ENCODE data around the gene CHI3L2.
"Not testable (repeated sequence)": the region's sequence is repeated elsewhere in the genome, so short reads cannot be mapped to it uniquely, and the experiment has no call there.

Gene CHI3L2

GRCh38 chr1:111215285-111215684 is 12.2 kb upstream of the CHI3L2 start:
- FAIRE-seq; DNase-seq (ENCODE audit: insufficient read length): not testable (repeated sequence)
- TF ChIP-seq POLR2A (IDR thresholded peaks at IDR 0.05; ENCODE audit: low read depth, low read length) (peak; percentile 0; the same call in 1 of the 2 replicates), POLR2AphosphoS5 (IDR thresholded peaks at IDR 0.05; ENCODE audit: low read depth, low read length) (peak; percentile 14; the same call in 1 of the 2 replicates)

GRCh38 chr1:111216751-111217150 is 10.8 kb upstream of the CHI3L2 start:
- FAIRE-seq, result no peak
- TF ChIP-seq POLR2A (IDR thresholded peaks at IDR 0.05; ENCODE audit: low read depth, low read length), result peak; percentile 41; the same call in 1 of the 2 replicates
- TF ChIP-seq TAF1 (IDR thresholded peaks at IDR 0.05; ENCODE audit: borderline replicate concordance, low read depth, low read length), result no peak
- TF ChIP-seq POLR2AphosphoS5 (IDR thresholded peaks at IDR 0.05; ENCODE audit: low read depth, low read length), result peak; percentile 32; the same call in 1 of the 2 replicates
- DNase-seq (ENCODE audit: insufficient read length), result no peak

DNA sequence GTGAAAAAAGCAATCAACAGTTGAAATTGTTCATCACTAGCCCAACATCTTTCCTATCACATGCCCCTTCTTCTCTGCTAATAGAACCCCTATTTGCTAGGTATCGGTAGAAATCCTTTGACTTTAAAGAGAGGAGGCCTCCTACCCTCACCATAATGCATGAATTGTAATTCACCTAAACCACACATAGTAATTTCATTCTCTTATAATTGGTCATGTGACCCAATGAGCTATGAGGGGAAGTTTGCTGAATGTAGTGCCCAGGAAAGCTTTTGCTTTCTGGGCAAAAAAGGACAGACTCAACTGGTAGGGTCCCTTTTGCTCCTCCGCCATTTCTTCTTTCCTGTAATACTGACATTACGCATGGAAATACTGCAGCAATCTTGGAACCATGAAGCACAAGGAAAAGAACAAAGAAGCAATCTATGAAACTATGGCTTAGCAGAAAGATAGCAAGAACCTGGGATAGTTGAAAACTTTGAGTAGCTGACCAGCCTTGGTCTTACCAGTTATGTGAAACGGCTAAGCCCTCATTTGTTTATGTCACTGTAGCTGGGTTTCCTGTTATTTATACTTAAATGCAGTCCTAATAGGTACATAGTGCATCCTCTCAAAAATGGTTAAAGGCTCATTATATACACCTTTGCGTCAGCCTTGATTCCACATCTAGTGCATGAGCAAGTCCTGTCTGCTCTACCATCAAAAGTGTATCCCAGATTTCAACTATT is 10.2 kb upstream of the CHI3L2 start:
- peak; percentile 83 for FAIRE-seq
- no peak for DNase-seq (ENCODE audit: insufficient read length)
- TF ChIP-seq POLR2AphosphoS5 (IDR thresholded peaks at IDR 0.05; ENCODE audit: low read depth, low read length), result no peak

GRCh38 chr1:111218701-111219556 is 8.6 kb upstream of the CHI3L2 start:
- DNase-seq (ENCODE audit: insufficient read length) (no peak), FAIRE-seq (no peak)
- TF ChIP-seq POLR2A (IDR thresholded peaks at IDR 0.05; ENCODE audit: low read depth, low read length) (no peak), TAF1 (IDR thresholded peaks at IDR 0.05; ENCODE audit: borderline replicate concordance, low read depth, low read length) (no peak), POLR2AphosphoS5 (IDR thresholded peaks at IDR 0.05; ENCODE audit: low read depth, low read length) (no peak)

GRCh38 chr1:111219557-111220286 is 7.8 kb upstream of the CHI3L2 start:
- FAIRE-seq, result peak; percentile 90
- DNase-seq (ENCODE audit: insufficient read length), result no peak
- 0 out of 2 replicates have a peak, but pooled peaks have one; percentile 71 for TF ChIP-seq TAF1 (IDR thresholded peaks at IDR 0.05; ENCODE audit: borderline replicate concordance, low read depth, low read length)
- TF ChIP-seq POLR2A (IDR thresholded peaks at IDR 0.05; ENCODE audit: low read depth, low read length), result peak; percentile 68
- peak; percentile 62; the same call in 1 of the 2 replicates for TF ChIP-seq POLR2AphosphoS5 (IDR thresholded peaks at IDR 0.05; ENCODE audit: low read depth, low read length)

DNA sequence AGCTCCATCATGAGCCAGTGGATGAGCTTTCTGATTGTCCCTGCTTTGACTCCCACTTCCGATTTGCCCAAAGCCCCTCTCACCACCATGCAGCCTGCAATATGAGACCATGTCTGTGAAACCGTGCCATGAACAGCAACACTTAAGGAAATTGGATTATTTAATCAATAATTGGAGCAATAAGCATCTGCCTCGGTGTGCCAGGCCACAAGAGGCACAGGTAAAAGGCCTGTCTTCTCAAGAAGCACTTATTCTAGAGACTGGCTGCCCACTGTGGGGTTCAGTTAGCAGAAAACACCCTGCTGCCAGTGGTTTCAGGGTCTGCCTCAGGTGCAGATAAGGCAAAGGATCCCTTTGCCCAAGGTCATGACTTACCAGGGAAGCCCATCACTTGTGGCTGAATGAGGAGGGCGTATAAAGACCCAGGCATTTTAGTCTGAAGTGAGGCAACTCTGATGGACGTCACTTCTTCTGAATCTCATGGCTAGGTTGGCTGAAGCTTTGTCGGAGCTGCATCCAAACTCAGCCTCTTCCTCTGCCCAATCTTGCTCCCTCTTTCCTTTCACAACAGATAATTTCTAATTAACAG is 7.1 kb upstream of the CHI3L2 start:
- DNase-seq (ENCODE audit: insufficient read length) (no peak), FAIRE-seq (peak; percentile 17)
- TF ChIP-seq TAF1 (IDR thresholded peaks at IDR 0.05; ENCODE audit: borderline replicate concordance, low read depth, low read length) (no peak), POLR2A (IDR thresholded peaks at IDR 0.05; ENCODE audit: low read depth, low read length) (no peak; the same call in 1 of the 2 replicates), POLR2AphosphoS5 (IDR thresholded peaks at IDR 0.05; ENCODE audit: low read depth, low read length) (peak; percentile 54)

DNA sequence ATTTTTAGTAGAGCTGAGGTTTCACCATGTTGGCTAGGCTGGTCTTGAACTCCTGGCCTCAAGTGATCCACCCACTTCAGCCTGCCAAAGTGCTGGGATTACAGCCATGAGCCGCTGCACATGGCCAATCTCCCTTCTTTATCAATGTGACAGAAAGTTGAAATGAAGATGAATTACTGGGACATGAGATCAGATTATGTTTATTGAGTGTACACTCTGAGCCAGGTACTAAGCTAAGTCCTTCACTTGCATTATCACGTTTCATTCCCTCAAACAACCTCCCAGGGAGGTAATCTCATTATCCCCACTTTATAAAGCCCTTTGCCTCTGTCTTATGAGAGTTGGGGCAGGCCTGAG is 6.3 kb upstream of the CHI3L2 start:
- TF ChIP-seq TAF1 (IDR thresholded peaks at IDR 0.05; ENCODE audit: borderline replicate concordance, low read depth, low read length), result no peak
- FAIRE-seq, result no peak

DNA sequence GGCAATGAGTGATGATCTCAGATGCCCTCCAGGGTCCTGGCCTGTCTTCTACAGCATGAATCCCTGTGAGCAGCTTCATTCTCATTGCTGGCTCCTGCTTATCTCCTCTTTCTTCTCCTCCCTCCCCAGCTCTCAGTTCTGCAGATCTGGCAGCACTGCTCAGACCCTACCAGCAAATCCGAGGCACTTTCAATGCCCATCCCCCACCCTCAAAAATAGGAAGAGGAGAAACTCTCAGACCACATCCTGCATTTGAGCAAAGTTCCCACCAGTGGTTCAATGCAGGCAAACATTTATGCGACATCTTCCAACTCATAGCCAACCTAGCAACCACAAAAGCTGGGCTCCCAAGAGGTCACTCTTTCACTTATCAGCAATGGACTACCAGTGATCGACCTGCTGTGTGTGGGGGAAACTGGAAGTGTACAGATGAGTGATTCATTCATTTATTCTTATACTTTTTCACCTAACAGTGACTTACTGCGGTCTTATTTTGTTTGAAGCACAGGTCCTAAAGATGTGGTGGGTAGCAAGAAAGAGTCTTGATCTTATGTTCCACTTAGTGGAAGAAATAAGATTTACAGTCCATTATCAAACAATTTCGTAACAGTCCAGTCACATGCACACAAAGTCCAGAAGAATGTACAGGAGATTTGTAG is 5.8 kb upstream of the CHI3L2 start:
- DNase-seq (ENCODE audit: insufficient read length), result no peak
- TF ChIP-seq POLR2AphosphoS5 (IDR thresholded peaks at IDR 0.05; ENCODE audit: low read depth, low read length) (peak; percentile 16; the same call in 1 of the 2 replicates), POLR2A (IDR thresholded peaks at IDR 0.05; ENCODE audit: low read depth, low read length) (peak; percentile 65; the same call in 1 of the 2 replicates), TAF1 (IDR thresholded peaks at IDR 0.05; ENCODE audit: borderline replicate concordance, low read depth, low read length) (peak; percentile 37; the same call in 1 of the 2 replicates)
- peak; percentile 88 for FAIRE-seq

More for the DNA sequence above, 6.3 kb upstream of the CHI3L2 start:
- no peak for DNase-seq (ENCODE audit: insufficient read length)

GRCh38 chr1:111222308-111223125 is 5.0 kb upstream of the CHI3L2 start:
- DNase-seq (ENCODE audit: insufficient read length), result peak; percentile 48
- peak; percentile 93 for FAIRE-seq

More at GRCh38 chr1:111222308-111223125, 5.0 kb upstream of the CHI3L2 start:
- TF ChIP-seq POLR2A (IDR thresholded peaks at IDR 0.05; ENCODE audit: low read depth, low read length) (no peak), TAF1 (IDR thresholded peaks at IDR 0.05; ENCODE audit: borderline replicate concordance, low read depth, low read length) (no peak), POLR2AphosphoS5 (IDR thresholded peaks at IDR 0.05; ENCODE audit: low read depth, low read length) (no peak)

Measured in GM12892 (cell line).